HCT116 (cell line): ENCODE measurements around the gene ENDOD1. TPM values are rescaled to one million over a fixed set of nuclear protein-coding genes. Genes with fewer than 3 reads are reported as not detected.
A peak's percentile ranks its signal among the peaks of the same experiment; 100 is the strongest.

Experiments
- ATAC-seq: fragments of 200-7000 bp; cut with Tn5 transposase; 2 replicates; pipeline ENCODE4 v1.9.1; 2020; ENCODE audit warnings: mild to moderate bottlenecking, moderate library complexity
- BruUV-seq: library from RNA; stranded (reverse); fragments of 400-500 nt; replicated peaks from 2 replicates; lab custom pipeline; 2021; lab: Mats Ljungman, UMichigan
- CTCF ChIA-PET: fragments of 300-600 bp; sonication (Branson Sonifier 250); formaldehyde crosslinking; loops from one replicate; lab custom pipeline; 2021; ENCODE audit warnings: antibody characterized with exemption; lab: Charles Lee
- POLR2A ChIA-PET: fragments of 300-600, 350-600 bp; sonication (Branson Sonifier 250); formaldehyde crosslinking; loops from one replicate; lab custom pipeline; 2021; ENCODE audit warnings: antibody characterized with exemption; lab: Charles Lee
- RAD21 ChIA-PET, 2 experiments: fragments of 300-600 bp; sonication (Branson Sonifier 250); formaldehyde crosslinking; loops; one replicate each; lab custom pipeline; 2023; ENCODE audit warnings: low total read pairs in 2 of 2; ENCODE audit not compliant: uncharacterized antibody in 2 of 2, unreplicated experiment in 2 of 2, low non-redundant PET in 1 of 2; lab: Charles Lee
- DNase-seq: peaks from one replicate; pipeline ENCODE4 v3.0.0-alpha.2; 2010; ENCODE audit warnings: low read depth, low spot score
- H2AFZ ChIP-seq: fragments of 200-600 bp; shearing (Covaris generic), sonication (generic); 2 replicates; pipeline ENCODE4 v1.6.1; 2017; ENCODE audit warnings: low read depth, mixed run types, mixed read lengths, antibody characterized with exemption, low read length; ENCODE audit not compliant: poor library complexity, severe bottlenecking
- H3K27ac ChIP-seq: 2 replicates; pipeline ENCODE4 v1.5.1; 2012; ENCODE audit warnings: low read depth, low read length
- H3K27me3 ChIP-seq: fragments of 200-600 bp; sonication (generic); 2 replicates; pipeline ENCODE4 v1.6.1; 2016; ENCODE audit warnings: mixed run types, low read length, mixed read lengths; ENCODE audit not compliant: insufficient read depth
- H3K36me3 ChIP-seq, 2 experiments: fragments of 200-500 bp in 1 of 2; fragments of 200-600 bp in 1 of 2; sonication (Bioruptor generic) in 1 of 2; sonication (generic) in 1 of 2; 2 replicates each; pipeline versions ENCODE4 v1.5.1 to v1.6.1; 2014 to 2016; ENCODE audit warnings: low read length in 2 of 2, inconsistent platforms in 1 of 2, mixed read lengths in 1 of 2, mixed run types in 1 of 2; ENCODE audit not compliant: insufficient read depth in 2 of 2, control insufficient read depth in 1 of 2
- H3K4me1 ChIP-seq, 2 experiments: fragments of 200-600 bp in 1 of 2; sonication (generic) in 1 of 2; 2 replicates each; pipeline versions ENCODE4 v1.5.1 to v1.6.1; 2012 to 2017; ENCODE audit warnings: low read length in 2 of 2, inconsistent platforms in 1 of 2, mild to moderate bottlenecking in 1 of 2, mixed read lengths in 1 of 2, mixed run types in 1 of 2, moderate library complexity in 1 of 2; ENCODE audit not compliant: insufficient read depth in 2 of 2, control insufficient read depth in 1 of 2
- H3K4me2 ChIP-seq: fragments of 200-600 bp; sonication (generic); 2 replicates; pipeline ENCODE4 v1.6.1; 2017; ENCODE audit warnings: mixed run types, low read length, mixed read lengths
- H3K4me3 ChIP-seq, 2 experiments: fragments of 200-600 bp in 1 of 2; sonication (generic) in 1 of 2; replicated peaks in 1 of 2; 2 replicates each; pipeline ENCODE4 v1.5.1; 2011 to 2016; ENCODE audit warnings: low read length in 2 of 2, control low read depth in 1 of 2, low read depth in 1 of 2, mild to moderate bottlenecking in 1 of 2, mixed read lengths in 1 of 2, mixed run types in 1 of 2
- H3K79me2 ChIP-seq: fragments of 200-600 bp; sonication (generic); 2 replicates; pipeline ENCODE4 v1.6.1; 2017; ENCODE audit warnings: mild to moderate bottlenecking, mixed run types, low read length, moderate library complexity, mixed read lengths; ENCODE audit not compliant: insufficient read depth
- H3K9ac ChIP-seq: fragments of 200-600 bp; sonication (generic); 2 replicates; pipeline ENCODE4 v1.6.1; 2016; ENCODE audit warnings: low read length, mixed read lengths
- H3K9me2 ChIP-seq: fragments of 200-600 bp; sonication (generic), shearing (Covaris generic); 2 replicates; pipeline ENCODE4 v1.6.1; 2017; ENCODE audit warnings: mixed run types, mild to moderate bottlenecking, moderate library complexity; ENCODE audit not compliant: insufficient read depth
- H3K9me3 ChIP-seq, 2 experiments: fragments of 200-500 bp in 1 of 2; fragments of 200-600 bp in 1 of 2; sonication (Bioruptor generic) in 1 of 2; sonication (generic) in 1 of 2; 2 replicates each; pipeline ENCODE4 v1.6.1; 2014 to 2017; ENCODE audit warnings: low read length in 2 of 2, mixed read lengths in 2 of 2, inconsistent platforms in 1 of 2, low read depth in 1 of 2, mild to moderate bottlenecking in 1 of 2, mixed run types in 1 of 2, moderate library complexity in 1 of 2; ENCODE audit not compliant: control insufficient read depth in 1 of 2, insufficient read depth in 1 of 2
- H4K20me1 ChIP-seq: fragments of 200-600 bp; sonication (generic), shearing (Covaris generic); 2 replicates; pipeline ENCODE4 v1.6.1; 2017; ENCODE audit warnings: mixed run types, mild to moderate bottlenecking, moderate library complexity; ENCODE audit not compliant: insufficient read depth
- CTCF ChIP-seq, 3 experiments: fragments of 200-600 bp in 1 of 3; sonication (generic) in 1 of 3; IDR thresholded peaks in 2 of 3; conservative IDR thresholded peaks in 1 of 3; 2 replicates each; pipeline ENCODE4 v1.5.1; 2012 to 2017; ENCODE audit warnings: low read depth in 2 of 3, low read length in 2 of 3, antibody characterized with exemption in 1 of 3, borderline replicate concordance in 1 of 3, control low read depth in 1 of 3, mild to moderate bottlenecking in 1 of 3, mixed read lengths in 1 of 3, mixed run types in 1 of 3, moderate library complexity in 1 of 3; ENCODE audit not compliant: insufficient read depth in 1 of 3
- EGR1 ChIP-seq: IDR thresholded peaks from 2 replicates; pipeline ENCODE4 v1.6.1; 2012; ENCODE audit warnings: low read depth
- FOSL1 ChIP-seq: IDR thresholded peaks from 2 replicates; pipeline ENCODE4 v1.6.1; 2012; ENCODE audit warnings: low read depth
- MAX ChIP-seq: IDR thresholded peaks from 2 replicates; pipeline ENCODE4 v1.6.1; 2012
- POLR2AphosphoS5 ChIP-seq: IDR thresholded peaks from 2 replicates; pipeline ENCODE4 v1.6.1; 2011; ENCODE audit warnings: mild to moderate bottlenecking, low read depth, low read length, moderate library complexity
- SRF ChIP-seq: IDR thresholded peaks from 2 replicates; pipeline ENCODE4 v1.6.1; 2012; ENCODE audit warnings: low read depth
- YY1 ChIP-seq: IDR thresholded peaks from 2 replicates; pipeline ENCODE4 v1.6.1; 2011; ENCODE audit warnings: low read length, low read depth, moderate library complexity, mild to moderate bottlenecking; ENCODE audit not compliant: insufficient replicate concordance; ENCODE audit errors: extremely low read depth
- intact Hi-C: fragments of 100-400 bp; cut with micrococcal nuclease; formaldehyde crosslinking; loops from 2 replicates; pipeline ENCODE4 v1.10.0; 2022
- total RNA-seq: library from RNA; stranded (reverse); gene quantifications from one replicate; pipeline ENCODE4 v1.2.1, GENCODE V29; 2021; ENCODE audit not compliant: unreplicated experiment
- TF ChIP-seq, protein P1 (sequence below): IDR thresholded peaks from 2 replicates; pipeline ENCODE4 v1.6.1; 2012

The ENDOD1 gene
- total RNA-seq, 1 experiment from 2014 or later = 33.6 TPM

DNA sequence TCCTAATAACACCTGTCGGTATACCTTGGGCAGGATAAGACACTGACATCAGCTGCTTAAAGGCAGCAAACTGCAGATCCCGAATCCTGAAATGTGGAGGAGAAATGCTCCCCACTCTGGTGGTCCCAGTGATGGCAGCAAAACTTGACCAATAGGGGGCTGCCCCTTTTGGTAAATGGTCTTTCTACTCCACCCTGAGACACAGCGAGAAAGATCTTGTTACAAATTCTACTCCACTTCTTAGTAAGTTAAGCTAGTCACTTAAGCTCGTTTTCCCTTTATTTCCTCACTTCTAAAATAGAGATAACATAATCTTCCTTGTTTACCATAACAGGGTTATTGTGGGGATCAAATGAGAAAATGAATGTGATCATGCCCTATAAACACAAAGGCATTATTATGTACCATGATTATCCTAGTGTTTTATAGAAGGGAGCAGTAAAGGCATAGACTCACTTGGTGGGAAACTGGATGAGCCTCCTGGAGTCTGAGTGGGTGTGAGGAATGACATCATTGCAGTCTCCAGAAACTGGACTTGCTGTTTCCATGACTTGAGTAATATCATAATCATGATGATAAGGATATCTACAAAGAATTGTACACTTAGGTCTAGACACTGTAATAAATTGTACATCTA is 50.9 kb downstream of the ENDOD1 start:
- ChIA-PET CTCF (no interaction called here), RAD21 (no interaction called here), POLR2A (interaction anchor here (2.5 kb wide), 1 partner anchor 9 kb away, joined by 6 read pairs; no protein-coding TSS in a partner anchor)
- Histone ChIP-seq H3K4me2 (no peak overlapping the region), H2AFZ (no peak overlapping the region), H3K27ac (no peak overlapping the region), H3K9me2 (no peaks in the 10 kb centered on the region), H3K4me3 (no peak overlapping the region), H3K27me3 (no peaks in the 10 kb centered on the region), H3K9ac (no peak overlapping the region), H4K20me1 (no peaks in the 10 kb centered on the region), H3K79me2 (no peaks in the 10 kb centered on the region), H3K4me1 (no peaks in the 10 kb centered on the region), H3K36me3 (no peaks in the 10 kb centered on the region), H3K9me3 (no peaks in the 10 kb centered on the region)
- DNase-seq = no peak
- intact Hi-C loops = no loop called here
- BruUV-seq = no TSS peak
- no peak for TF ChIP-seq FOSL1
- TF ChIP-seq YY1 = no peak
- no peak for TF ChIP-seq SRF
- 0 out of 2 replicates have a peak, but pooled peaks have one; percentile 18 for TF ChIP-seq EGR1
- no peak for TF ChIP-seq MAX
- TF ChIP-seq POLR2AphosphoS5 = no peak
- TF ChIP-seq, protein P1, sequence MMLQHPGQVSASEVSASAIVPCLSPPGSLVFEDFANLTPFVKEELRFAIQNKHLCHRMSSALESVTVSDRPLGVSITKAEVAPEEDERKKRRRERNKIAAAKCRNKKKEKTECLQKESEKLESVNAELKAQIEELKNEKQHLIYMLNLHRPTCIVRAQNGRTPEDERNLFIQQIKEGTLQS = no peak
- no peak for TF ChIP-seq CTCF (IDR thresholded peaks at IDR 0.05 in 2 of 3, conservative IDR thresholded peaks at IDR 0.05 in 1 of 3; ENCODE audit: borderline replicate concordance in 1 of 3, insufficient read depth in 1 of 3, low read depth in 2 of 3, low read length in 2 of 3)
- ATAC-seq = no peak
